Smooth muscle cell (in vitro differentiated cells): ENCODE data around the gene CBLN4. TPM values are rescaled to one million over a fixed set of nuclear protein-coding genes. Genes with fewer than 3 reads are reported as not detected.

Source experiments
- DNase-seq: peaks from one replicate; lab custom pipeline; 2025; ENCODE audit not compliant: unreplicated experiment; lab: John Stamatoyannopoulos, UW
- H2AFZ ChIP-seq: fragments of 200-600 bp; sonication (generic); 2 replicates; pipeline ENCODE4 v1.6.0; 2016; ENCODE audit warnings: antibody characterized with exemption, low read depth, mild to moderate bottlenecking
- H3F3A ChIP-seq: fragments of 200-600 bp; sonication (generic); 2 replicates; pipeline ENCODE4 v1.6.0; 2017; ENCODE audit warnings: antibody characterized with exemption, low read depth
- H3K27ac ChIP-seq: fragments of 200-600 bp; sonication (generic); 2 replicates; pipeline ENCODE4 v1.5.1; 2016; ENCODE audit warnings: low read depth, mild to moderate bottlenecking
- H3K27me3 ChIP-seq: fragments of 200-600 bp; sonication (generic); 2 replicates; pipeline ENCODE4 v1.6.1; 2016; ENCODE audit warnings: low read depth, mild to moderate bottlenecking
- H3K36me3 ChIP-seq: fragments of 200-600 bp; sonication (generic); 2 replicates; pipeline ENCODE4 v1.5.1; 2016; ENCODE audit warnings: low read depth
- H3K4me1 ChIP-seq: fragments of 200-600 bp; sonication (generic); 2 replicates; pipeline ENCODE4 v1.5.1; 2016; ENCODE audit warnings: low read depth
- H3K4me2 ChIP-seq: fragments of 200-600 bp; sonication (generic); 2 replicates; pipeline ENCODE4 v1.6.0; 2016; ENCODE audit warnings: mild to moderate bottlenecking
- H3K4me3 ChIP-seq: fragments of 200-600 bp; sonication (generic); 2 replicates; pipeline ENCODE4 v1.5.1; 2016; ENCODE audit warnings: mild to moderate bottlenecking
- H3K79me2 ChIP-seq: fragments of 200-600 bp; sonication (generic); 2 replicates; pipeline ENCODE4 v1.6.0; 2016; ENCODE audit warnings: low read depth, mild to moderate bottlenecking
- H3K9ac ChIP-seq: fragments of 200-600 bp; sonication (generic); 2 replicates; pipeline ENCODE4 v1.6.0; 2016; ENCODE audit warnings: low read depth
- H3K9me3 ChIP-seq: fragments of 200-600 bp; sonication (generic); replicated peaks from 2 replicates; pipeline ENCODE4 v1.5.1; 2016; ENCODE audit warnings: low read depth
- H4K20me1 ChIP-seq: fragments of 200-600 bp; sonication (generic); 2 replicates; pipeline ENCODE4 v1.6.0; 2016; ENCODE audit warnings: low read depth
- CTCF ChIP-seq: fragments of 200-600 bp; sonication (generic); IDR thresholded peaks from 2 replicates; pipeline ENCODE4 v1.5.1; 2017; ENCODE audit warnings: borderline replicate concordance, mild to moderate bottlenecking, antibody characterized with exemption; ENCODE audit not compliant: insufficient read depth, poor library complexity, severe bottlenecking
- WGBS: methylation state at CpG from one replicate; pipeline ENCODE4 v1.1.7; 2016; ENCODE audit warnings: low lambda C conversion rate; 5-methylcytosine and 5-hydroxymethylcytosine counted together
- polyA plus RNA-seq: library from polyadenylated mRNA; unstranded; fragments of >200 nt; fragmentation: Nextera tagmentation; extraction: Ambion mirVana; gene quantifications from 2 replicates; pipeline ENCODE4 v1.2.1, GENCODE V29; 2016
- total RNA-seq: library from RNA; depleted of rRNA; stranded (reverse); fragments of >200 nt; gene quantifications from 2 replicates; pipeline ENCODE4 v1.2.3, GENCODE V29; 2014

Gene CBLN4
- total and polyA plus RNA-seq, 2 experiments from 2014 or later, result not detected

- no peaks in the 10 kb centered on the region for H3K36me3 ChIP-seq
- no peak overlapping the region for H2AFZ ChIP-seq
- H3K4me2 ChIP-seq, result no peak overlapping the region
- peaks cover 4% of the 10 kb centered on the region for H3K9me3 ChIP-seq
- H3K9ac ChIP-seq, result no peak overlapping the region
- 53% methylated on average over 5 of the region's 5 CpGs for WGBS
- no peak overlapping the region for H3K4me3 ChIP-seq
- DNase-seq, result no peak
- no peaks in the 10 kb centered on the region for H3K27me3 ChIP-seq
- H3K27ac ChIP-seq, result no peak overlapping the region
- H3K79me2 ChIP-seq, result no peaks in the 10 kb centered on the region
- no peak for TF ChIP-seq CTCF
- H3F3A ChIP-seq, result no peaks in the 10 kb centered on the region
- no peaks in the 10 kb centered on the region for H3K4me1 ChIP-seq
- H4K20me1 ChIP-seq, result no peaks in the 10 kb centered on the region
Measured at GRCh38 chr20:55961376-55962330, 43.7 kb downstream of the CBLN4 start.

DNA sequence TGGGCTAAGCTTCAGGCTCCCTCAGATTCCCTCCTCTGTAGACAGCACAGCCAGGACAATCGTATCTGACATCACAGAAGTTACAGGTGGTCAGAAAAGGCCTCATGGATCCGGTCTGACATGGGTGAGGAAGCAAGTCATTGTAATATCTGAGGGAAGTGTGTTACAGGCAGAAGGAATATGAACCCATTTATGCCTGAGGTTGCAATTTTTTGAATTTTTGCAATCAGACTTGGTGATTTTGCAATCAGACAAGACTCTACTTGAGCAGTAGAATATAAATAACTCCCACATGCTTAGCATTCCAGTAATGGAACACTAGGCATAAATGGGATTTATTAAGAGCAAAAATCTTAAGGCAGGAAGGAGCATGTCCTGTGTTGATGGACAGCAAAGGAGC is 52.1 kb downstream of the CBLN4 start:
- Histone ChIP-seq H3K36me3 (no peaks in the 10 kb centered on the region), H3K79me2 (no peaks in the 10 kb centered on the region), H3K27me3 (no peaks in the 10 kb centered on the region), H3K4me3 (no peak overlapping the region), H3K9ac (no peak overlapping the region), H4K20me1 (no peaks in the 10 kb centered on the region), H2AFZ (no peak overlapping the region), H3K4me1 (no peaks in the 10 kb centered on the region), H3K4me2 (no peak overlapping the region), H3K27ac (no peak overlapping the region), H3F3A (no peaks in the 10 kb centered on the region), H3K9me3 (peaks cover 11% of the 10 kb centered on the region)
- 41% methylated on average over 2 of the region's 2 CpGs for WGBS
- no peak for TF ChIP-seq CTCF
- DNase-seq, result no peak

DNA sequence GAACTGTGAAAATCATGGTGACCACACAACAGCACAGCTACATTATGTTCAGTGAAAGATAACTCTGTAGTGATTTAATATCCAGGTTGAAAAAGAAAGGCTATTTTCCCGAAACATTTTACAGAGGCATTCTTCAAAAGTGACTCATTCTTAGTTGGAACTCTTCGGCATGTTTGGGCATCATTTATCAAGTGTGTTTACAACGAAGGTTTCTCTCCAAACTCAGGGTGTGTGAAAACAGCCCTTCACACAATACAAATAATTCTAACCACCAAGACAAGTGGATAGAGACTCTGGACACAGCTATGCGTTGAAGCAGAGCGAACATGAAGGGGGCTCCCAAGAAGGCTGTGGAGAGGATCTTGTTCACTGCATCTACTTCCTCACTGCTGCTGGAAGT is 57.6 kb downstream of the CBLN4 start:
- H4K20me1 ChIP-seq, result no peaks in the 10 kb centered on the region
- no peak for TF ChIP-seq CTCF
- H3K4me3 ChIP-seq, result no peak overlapping the region
- H3K9ac ChIP-seq, result no peak overlapping the region
- H3K27ac ChIP-seq, result no peak overlapping the region
- H3K9me3 ChIP-seq, result peaks cover 11% of the 10 kb centered on the region
- no peak for DNase-seq
- no peaks in the 10 kb centered on the region for H3K36me3 ChIP-seq
- H3K27me3 ChIP-seq, result no peaks in the 10 kb centered on the region
- H3F3A ChIP-seq, result no peaks in the 10 kb centered on the region
- H2AFZ ChIP-seq, result no peak overlapping the region
- H3K79me2 ChIP-seq, result no peaks in the 10 kb centered on the region
- 71% methylated on average over 5 of the region's 5 CpGs for WGBS
- H3K4me1 ChIP-seq, result no peaks in the 10 kb centered on the region
- no peak overlapping the region for H3K4me2 ChIP-seq

Other genes with a start within 250 kb of the CBLN4 start
- not detected in 2 replicates for gene MC3R, start 243.2 kb upstream of the CBLN4 start, total RNA-seq
- gene MC3R, start 243.2 kb upstream of the CBLN4 start, polyA plus RNA-seq, result not detected in 2 replicates